ENCODE data around the gene CLHC1.

Gene CLHC1

DNA sequence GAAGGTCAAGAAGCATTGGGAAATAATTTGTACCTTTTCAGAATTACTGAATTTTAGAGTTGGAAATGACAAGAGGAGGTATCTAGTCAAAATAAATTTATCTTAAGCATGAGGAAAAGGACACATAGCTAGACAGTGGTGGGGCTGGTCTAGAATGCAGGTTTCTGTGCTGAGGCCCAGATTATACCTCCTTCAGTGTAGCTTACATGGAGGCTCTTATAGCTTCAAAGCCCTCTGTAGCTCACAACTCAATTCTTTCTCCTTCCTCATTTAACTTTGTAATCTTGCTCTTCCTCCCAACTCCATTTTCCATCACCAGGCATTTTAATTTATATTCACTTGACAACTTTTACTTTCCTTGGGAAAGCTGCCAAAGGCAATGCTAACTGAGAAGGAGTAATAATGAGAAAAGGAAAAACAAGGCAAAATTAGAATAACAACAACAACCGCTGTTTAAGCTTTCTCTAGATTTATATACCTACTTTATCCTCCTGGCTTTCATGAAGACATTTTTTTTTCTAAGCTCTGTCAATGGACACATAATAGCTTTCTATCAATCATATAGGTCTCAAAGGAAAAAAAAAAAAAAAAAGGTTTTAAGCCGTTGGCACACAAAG is 58.5 kb downstream of the CLHC1 start:
- Histone ChIP-seq H3K36me3 (ENCODE audit: insufficient read depth, low read length) (no peaks in the 10 kb centered on the region), H3K79me2 (ENCODE audit: insufficient read depth, low read length) (no peaks in the 10 kb centered on the region), H3K9me2 (replicated peaks; ENCODE audit: low read depth, low read length) (no peaks in the 10 kb centered on the region), H3K4me2 (ENCODE audit: low read depth, low read length, poor library complexity, severe bottlenecking) (no peak overlapping the region), H3K4me1 (ENCODE audit: insufficient read depth, low read length, poor library complexity, severe bottlenecking) (no peaks in the 10 kb centered on the region), H3K9ac (ENCODE audit: low read depth, low read length, poor library complexity, severe bottlenecking) (no peak overlapping the region), H3K4me3 (ENCODE audit: low read length, poor library complexity, severe bottlenecking) (no peak overlapping the region), H4K20me1 (ENCODE audit: insufficient read depth, low read length, poor library complexity, severe bottlenecking) (no peaks in the 10 kb centered on the region), H3F3A (ENCODE audit: low read depth) (no peaks in the 10 kb centered on the region), H3K9me3 (ENCODE audit: insufficient read depth, low read depth, low read length) (no peaks in the 10 kb centered on the region), H3K27me3 (ENCODE audit: insufficient read depth, low read length, poor library complexity, severe bottlenecking) (no peaks in the 10 kb centered on the region), H2AFZ (ENCODE audit: low read length) (no peak overlapping the region)
- TF ChIP-seq, protein P1, sequence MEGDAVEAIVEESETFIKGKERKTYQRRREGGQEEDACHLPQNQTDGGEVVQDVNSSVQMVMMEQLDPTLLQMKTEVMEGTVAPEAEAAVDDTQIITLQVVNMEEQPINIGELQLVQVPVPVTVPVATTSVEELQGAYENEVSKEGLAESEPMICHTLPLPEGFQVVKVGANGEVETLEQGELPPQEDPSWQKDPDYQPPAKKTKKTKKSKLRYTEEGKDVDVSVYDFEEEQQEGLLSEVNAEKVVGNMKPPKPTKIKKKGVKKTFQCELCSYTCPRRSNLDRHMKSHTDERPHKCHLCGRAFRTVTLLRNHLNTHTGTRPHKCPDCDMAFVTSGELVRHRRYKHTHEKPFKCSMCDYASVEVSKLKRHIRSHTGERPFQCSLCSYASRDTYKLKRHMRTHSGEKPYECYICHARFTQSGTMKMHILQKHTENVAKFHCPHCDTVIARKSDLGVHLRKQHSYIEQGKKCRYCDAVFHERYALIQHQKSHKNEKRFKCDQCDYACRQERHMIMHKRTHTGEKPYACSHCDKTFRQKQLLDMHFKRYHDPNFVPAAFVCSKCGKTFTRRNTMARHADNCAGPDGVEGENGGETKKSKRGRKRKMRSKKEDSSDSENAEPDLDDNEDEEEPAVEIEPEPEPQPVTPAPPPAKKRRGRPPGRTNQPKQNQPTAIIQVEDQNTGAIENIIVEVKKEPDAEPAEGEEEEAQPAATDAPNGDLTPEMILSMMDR (conservative IDR thresholded peaks at IDR 0.05; ENCODE audit: low read length): no peak
- no peak for TF ChIP-seq EZH2phosphoT487 (IDR thresholded peaks at IDR 0.05; ENCODE audit: borderline replicate concordance)

DNA sequence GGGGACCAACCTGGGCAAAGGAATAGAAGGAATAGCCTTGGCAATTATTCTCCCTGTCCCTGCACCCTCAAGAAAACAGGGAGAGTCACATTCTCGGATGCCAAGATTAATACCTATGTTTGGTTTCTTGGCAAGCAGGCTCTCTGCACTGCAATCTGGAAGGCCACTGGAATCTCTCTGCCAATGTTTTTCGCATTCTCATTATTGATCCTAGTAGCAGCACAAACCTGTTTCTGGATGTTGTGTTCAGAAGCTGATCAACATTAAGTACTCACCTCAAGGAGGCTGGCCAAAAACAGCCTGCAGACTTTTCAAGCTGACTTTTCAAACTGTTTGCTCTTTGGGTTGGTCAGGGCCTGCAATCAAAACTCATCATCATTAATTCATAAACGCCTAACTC is 62.2 kb downstream of the CLHC1 start:
- Histone ChIP-seq H3K9me3 (ENCODE audit: insufficient read depth, low read depth, low read length) (no peaks in the 10 kb centered on the region), H3K4me3 (ENCODE audit: low read length, poor library complexity, severe bottlenecking) (no peak overlapping the region), H3K9me2 (replicated peaks; ENCODE audit: low read depth, low read length) (no peaks in the 10 kb centered on the region), H3K27me3 (ENCODE audit: insufficient read depth, low read length, poor library complexity, severe bottlenecking) (no peaks in the 10 kb centered on the region), H3K9ac (ENCODE audit: low read depth, low read length, poor library complexity, severe bottlenecking) (no peak overlapping the region), H3K36me3 (ENCODE audit: insufficient read depth, low read length) (no peaks in the 10 kb centered on the region), H3F3A (ENCODE audit: low read depth) (no peaks in the 10 kb centered on the region), H3K79me2 (ENCODE audit: insufficient read depth, low read length) (no peaks in the 10 kb centered on the region), H4K20me1 (ENCODE audit: insufficient read depth, low read length, poor library complexity, severe bottlenecking) (no peaks in the 10 kb centered on the region), H3K4me1 (ENCODE audit: insufficient read depth, low read length, poor library complexity, severe bottlenecking) (no peaks in the 10 kb centered on the region), H3K4me2 (ENCODE audit: low read depth, low read length, poor library complexity, severe bottlenecking) (no peak overlapping the region), H2AFZ (ENCODE audit: low read length) (no peak overlapping the region)
- TF ChIP-seq, protein P1 (conservative IDR thresholded peaks at IDR 0.05; ENCODE audit: low read length): no peak
- TF ChIP-seq EZH2phosphoT487 (IDR thresholded peaks at IDR 0.05; ENCODE audit: borderline replicate concordance): no peak

GRCh38 chr2:55169359-55169758 is 62.7 kb downstream of the CLHC1 start:
- no peaks in the 10 kb centered on the region for H3K9me2 ChIP-seq (replicated peaks; ENCODE audit: low read depth, low read length)
- H3K79me2 ChIP-seq (ENCODE audit: insufficient read depth, low read length): no peaks in the 10 kb centered on the region
- no peak for TF ChIP-seq EZH2phosphoT487 (IDR thresholded peaks at IDR 0.05; ENCODE audit: borderline replicate concordance)
- TF ChIP-seq, protein P1 (conservative IDR thresholded peaks at IDR 0.05; ENCODE audit: low read length): no peak
- H3K4me3 ChIP-seq (ENCODE audit: low read length, poor library complexity, severe bottlenecking): no peak overlapping the region
- H4K20me1 ChIP-seq (ENCODE audit: insufficient read depth, low read length, poor library complexity, severe bottlenecking): no peaks in the 10 kb centered on the region
- H3K9ac ChIP-seq (ENCODE audit: low read depth, low read length, poor library complexity, severe bottlenecking): no peak overlapping the region
- H3K27me3 ChIP-seq (ENCODE audit: insufficient read depth, low read length, poor library complexity, severe bottlenecking): no peaks in the 10 kb centered on the region
- no peaks in the 10 kb centered on the region for H3F3A ChIP-seq (ENCODE audit: low read depth)
- H2AFZ ChIP-seq (ENCODE audit: low read length): no peak overlapping the region
- H3K36me3 ChIP-seq (ENCODE audit: insufficient read depth, low read length): no peaks in the 10 kb centered on the region
- no peak overlapping the region for H3K4me2 ChIP-seq (ENCODE audit: low read depth, low read length, poor library complexity, severe bottlenecking)
- no peaks in the 10 kb centered on the region for H3K4me1 ChIP-seq (ENCODE audit: insufficient read depth, low read length, poor library complexity, severe bottlenecking)
- no peaks in the 10 kb centered on the region for H3K9me3 ChIP-seq (ENCODE audit: insufficient read depth, low read depth, low read length)
